ENCODE data around the gene CDH13.
"Not testable (repeated sequence)": the region's sequence is repeated elsewhere in the genome, so short reads cannot be mapped to it uniquely, and the experiment has no call there.

Gene CDH13

GRCh38 chr16:82895843-82896242, 269.1 kb downstream of the CDH13 start:
- no peak for DNase-seq

- no peak for DNase-seq
Observed at GRCh38 chr16:82899006-82899405, 272.2 kb downstream of the CDH13 start.

GRCh38 chr16:82899731-82900450, 273.1 kb downstream of the CDH13 start:
- DNase-seq = no peak

DNA sequence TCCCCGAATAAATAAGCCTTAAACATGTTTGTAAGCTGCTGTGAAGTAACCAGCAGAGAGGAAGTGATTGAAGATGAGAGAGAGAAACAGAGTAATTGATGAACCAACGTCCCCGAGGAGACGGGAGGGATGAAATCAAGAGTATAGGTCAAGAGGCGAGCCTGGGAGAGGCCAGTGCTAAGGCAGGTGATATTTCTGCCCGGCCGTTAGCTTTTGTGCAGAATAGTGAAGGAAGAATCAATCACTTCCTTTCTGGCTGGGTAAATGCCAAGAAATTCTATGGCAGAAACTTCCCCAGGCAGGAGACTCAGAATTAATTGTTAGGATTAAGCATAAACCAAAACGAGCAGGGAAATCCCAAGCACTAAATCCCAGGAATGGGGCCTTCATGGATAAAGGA, 273.8 kb downstream of the CDH13 start:
- no peak for DNase-seq

DNA sequence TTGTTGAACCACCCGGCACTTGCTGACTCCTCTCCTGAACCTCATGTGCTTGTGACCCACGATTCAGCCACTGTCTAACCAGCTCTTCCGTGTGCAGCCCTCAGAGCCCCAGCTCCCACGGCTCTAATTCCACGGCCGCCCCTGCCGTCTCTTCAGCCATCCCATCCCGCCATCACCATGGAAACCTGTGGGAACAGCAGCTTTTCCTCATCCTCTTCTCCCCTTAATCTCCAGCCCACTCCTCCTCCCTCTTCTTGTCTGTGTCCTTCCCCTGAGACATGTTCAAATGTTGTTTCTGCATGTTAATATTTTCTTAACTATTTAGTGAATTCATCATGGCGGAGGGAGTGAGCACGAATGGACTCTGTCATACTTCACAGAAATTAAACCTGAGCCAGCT, 285.2 kb downstream of the CDH13 start:
- DNase-seq = no peak

- no peak for DNase-seq
Observed at GRCh38 chr16:82915139-82915824, 288.5 kb downstream of the CDH13 start.

- DNase-seq = no peak
Observed at GRCh38 chr16:82917886-82918595, 291.3 kb downstream of the CDH13 start.

DNA sequence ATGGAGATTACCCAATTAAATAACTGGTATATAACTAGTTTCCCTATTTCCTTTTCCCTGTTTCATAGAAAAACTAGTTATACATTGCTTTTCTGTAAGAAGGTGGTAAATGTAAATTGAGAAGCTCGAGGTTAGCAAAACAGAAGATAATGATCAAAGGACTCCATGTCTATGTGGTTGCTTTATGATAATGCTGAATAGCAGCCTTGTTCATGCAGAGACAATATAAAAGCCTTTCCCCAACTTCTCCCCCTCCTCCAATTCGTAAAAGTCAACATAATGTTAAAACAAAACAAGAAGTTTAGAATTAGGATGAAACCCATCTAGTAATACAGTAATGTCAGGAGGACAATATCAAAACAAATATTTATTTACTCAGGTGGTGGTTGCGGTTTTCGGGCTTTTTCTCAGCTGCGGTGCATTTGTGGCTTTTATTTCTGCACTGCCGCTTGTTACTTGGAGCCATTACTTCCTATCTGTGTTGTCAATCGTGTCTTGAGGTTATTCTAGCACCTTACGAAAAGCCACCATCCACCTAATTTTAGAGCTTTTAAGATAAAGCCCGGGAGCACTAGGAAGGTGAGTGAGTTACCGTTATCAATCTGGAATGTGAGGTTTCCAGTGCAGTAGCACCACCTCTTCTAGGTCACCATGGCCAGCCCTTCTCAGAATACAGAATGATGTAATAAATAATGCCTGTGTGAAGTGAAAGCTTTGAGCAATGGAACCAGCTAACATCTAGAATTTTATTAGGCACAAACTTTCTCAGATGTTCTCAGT, 297.5 kb downstream of the CDH13 start:
- DNase-seq = no peak

- DNase-seq = no peak
Observed at GRCh38 chr16:82926500-82926899, 299.7 kb downstream of the CDH13 start.

GRCh38 chr16:82933933-82934332, 307.2 kb downstream of the CDH13 start:
- not testable (repeated sequence) for DNase-seq

DNA sequence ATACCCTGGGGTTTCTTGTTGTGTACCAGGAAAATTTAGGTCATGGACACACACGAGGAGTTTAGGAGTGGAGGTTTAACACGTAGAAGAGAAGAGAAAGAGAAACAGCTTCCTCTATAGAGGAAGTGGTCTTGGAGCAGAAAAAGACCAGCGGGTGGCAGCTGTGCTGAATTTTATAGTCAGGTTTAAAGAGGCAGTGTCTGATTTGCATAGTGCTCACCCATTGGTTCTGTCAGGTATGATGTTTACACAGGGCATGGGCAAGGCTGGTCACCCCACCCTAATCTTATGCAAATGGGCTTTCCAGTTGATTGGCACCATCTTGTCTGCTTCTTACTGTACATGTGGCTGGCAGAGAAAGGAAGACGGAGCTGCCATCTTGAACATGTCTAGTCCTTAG, 309.0 kb downstream of the CDH13 start:
- DNase-seq = no peak

DNA sequence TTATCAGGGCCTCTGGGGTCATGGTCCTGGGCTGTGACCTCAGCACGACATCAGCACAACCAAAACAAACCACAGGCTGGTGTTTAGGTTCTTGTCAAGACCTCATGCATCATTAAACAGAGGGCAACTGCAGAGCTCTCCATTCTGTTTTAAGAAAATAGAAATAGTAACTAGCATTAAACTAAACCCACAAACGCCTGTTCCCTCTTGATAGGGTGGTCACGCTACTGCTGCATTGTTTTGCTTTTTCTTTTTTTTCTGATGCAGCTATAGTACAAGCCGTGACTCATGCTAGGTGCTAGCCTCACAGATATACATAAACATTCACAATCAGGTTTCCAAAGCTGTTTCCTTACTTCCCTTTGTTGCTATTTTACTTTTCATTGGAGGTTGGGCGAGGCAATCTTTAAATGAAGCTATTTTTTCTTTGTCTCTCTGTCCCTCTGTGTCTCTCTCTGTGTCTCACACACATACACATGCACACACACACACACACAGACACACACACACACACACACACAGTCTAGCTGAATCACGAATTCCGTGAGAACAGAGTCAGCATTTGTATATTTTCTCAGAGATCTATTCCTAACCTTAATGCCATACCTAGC, 310.3 kb downstream of the CDH13 start:
- no peak for DNase-seq

DNA sequence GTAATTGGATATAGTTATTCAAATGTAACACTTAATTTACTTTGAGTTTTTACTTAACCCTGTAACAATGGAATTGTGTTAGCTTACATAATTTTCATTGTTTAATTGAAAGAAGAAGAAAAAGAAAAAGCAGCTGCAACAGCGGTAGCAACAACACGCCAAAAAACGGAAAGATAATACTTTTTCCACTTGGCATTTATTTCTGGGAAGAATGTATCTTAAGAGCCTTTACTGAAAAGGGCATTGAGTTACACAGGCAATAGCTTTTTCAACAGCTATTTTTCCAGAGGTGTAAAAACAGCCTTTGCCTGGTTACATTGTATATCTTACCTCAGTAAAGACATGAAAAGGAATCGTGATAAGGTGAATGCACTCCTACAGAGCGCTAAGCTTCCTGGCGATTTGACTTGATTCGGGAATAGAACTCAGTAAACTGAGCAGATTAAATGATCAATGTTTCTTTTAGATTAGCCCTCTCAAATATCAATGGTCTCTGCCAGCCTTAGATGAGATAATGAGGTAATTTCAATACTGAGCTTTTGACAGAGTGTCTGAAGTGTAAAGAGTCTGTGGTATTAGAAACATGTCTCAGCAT, 311.3 kb downstream of the CDH13 start:
- no peak for DNase-seq

- DNase-seq = no peak
Observed at GRCh38 chr16:82943371-82943770, 316.6 kb downstream of the CDH13 start.

GRCh38 chr16:82945420-82946101, 318.8 kb downstream of the CDH13 start:
- DNase-seq = no peak

DNA sequence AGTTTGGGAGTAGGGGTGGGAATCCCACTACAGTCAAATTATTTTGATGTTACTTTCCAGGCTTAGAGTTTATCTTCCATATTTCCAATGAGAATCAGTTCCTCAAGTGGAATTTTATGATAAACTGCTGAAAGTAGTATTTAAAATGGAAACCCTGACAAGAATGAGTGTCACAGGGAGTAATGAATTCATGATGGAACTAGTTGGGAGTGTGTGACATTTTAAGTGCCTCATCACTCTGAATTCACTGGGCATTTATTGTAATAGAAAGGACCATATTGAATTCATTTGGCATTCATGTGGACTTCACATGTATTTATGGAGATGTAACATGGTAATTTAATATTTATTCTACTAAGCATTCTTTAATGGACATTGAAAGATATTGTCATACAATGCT, 320.9 kb downstream of the CDH13 start:
- DNase-seq = no peak

- DNase-seq = no peak
Observed at GRCh38 chr16:82949016-82949415, 322.2 kb downstream of the CDH13 start.

DNA sequence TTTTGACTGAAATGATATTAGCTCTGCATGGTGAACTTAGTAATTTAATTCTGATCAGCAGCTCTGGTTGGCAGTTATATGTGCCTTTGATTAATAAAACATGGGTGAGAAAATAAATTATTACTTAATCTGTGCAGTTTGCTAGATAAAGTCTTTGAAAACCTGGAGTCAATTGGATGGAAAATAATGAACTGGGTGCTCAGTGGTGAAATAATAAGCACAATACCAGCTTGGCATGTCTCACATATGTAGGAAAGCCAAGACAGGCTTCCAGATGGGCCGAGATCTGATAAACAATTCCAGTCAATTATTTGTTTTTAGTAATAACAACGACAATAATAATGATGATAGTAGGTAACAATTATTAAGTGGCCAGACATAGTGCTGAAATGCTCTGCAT, 326.7 kb downstream of the CDH13 start:
- no peak for DNase-seq

- no peak for DNase-seq
Observed at GRCh38 chr16:82954224-82954929, 327.6 kb downstream of the CDH13 start.

- DNase-seq = no peak
Observed at GRCh38 chr16:82955741-82956348, 329.1 kb downstream of the CDH13 start.

Data from inflammatory macrophage (primary cell).